ENCODE data around the gene RABEP1.

- TF ChIP-seq, protein P1, sequence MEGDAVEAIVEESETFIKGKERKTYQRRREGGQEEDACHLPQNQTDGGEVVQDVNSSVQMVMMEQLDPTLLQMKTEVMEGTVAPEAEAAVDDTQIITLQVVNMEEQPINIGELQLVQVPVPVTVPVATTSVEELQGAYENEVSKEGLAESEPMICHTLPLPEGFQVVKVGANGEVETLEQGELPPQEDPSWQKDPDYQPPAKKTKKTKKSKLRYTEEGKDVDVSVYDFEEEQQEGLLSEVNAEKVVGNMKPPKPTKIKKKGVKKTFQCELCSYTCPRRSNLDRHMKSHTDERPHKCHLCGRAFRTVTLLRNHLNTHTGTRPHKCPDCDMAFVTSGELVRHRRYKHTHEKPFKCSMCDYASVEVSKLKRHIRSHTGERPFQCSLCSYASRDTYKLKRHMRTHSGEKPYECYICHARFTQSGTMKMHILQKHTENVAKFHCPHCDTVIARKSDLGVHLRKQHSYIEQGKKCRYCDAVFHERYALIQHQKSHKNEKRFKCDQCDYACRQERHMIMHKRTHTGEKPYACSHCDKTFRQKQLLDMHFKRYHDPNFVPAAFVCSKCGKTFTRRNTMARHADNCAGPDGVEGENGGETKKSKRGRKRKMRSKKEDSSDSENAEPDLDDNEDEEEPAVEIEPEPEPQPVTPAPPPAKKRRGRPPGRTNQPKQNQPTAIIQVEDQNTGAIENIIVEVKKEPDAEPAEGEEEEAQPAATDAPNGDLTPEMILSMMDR (conservative IDR thresholded peaks at IDR 0.05): no peak
- no peak for TF ChIP-seq EZH2 (IDR thresholded peaks at IDR 0.05; ENCODE audit: low read depth)
Measured at GRCh38 chr17:5286846-5287245, 4.8 kb downstream of the RABEP1 start.
